ENCODE results near the gene ARSA. TPM values are rescaled to one million over a fixed set of nuclear protein-coding genes. Genes with fewer than 3 reads are reported as not detected.

The ARSA gene
- polyA plus RNA-seq, 3 donors = 11.9 to 85.2 (median 12.1) TPM

- no peak overlapping the region for H3K27ac ChIP-seq (ENCODE audit: low read depth in 1 of 2, low read length in 2 of 2)
- H3K79me2 ChIP-seq (ENCODE audit: insufficient read depth, low read length) = peaks cover 10% of the 10 kb centered on the region
- H3K4me1 ChIP-seq (ENCODE audit: control insufficient read depth in 1 of 2, insufficient read depth in 2 of 2, low read length in 2 of 2) = peaks cover 37 to 44% of the 10 kb centered on the region in 2 donors
- H3K27me3 ChIP-seq (ENCODE audit: control insufficient read depth in 2 of 2, insufficient read depth in 2 of 2, low read length in 2 of 2) = no peaks in the 10 kb centered on the region
- peaks cover 9 to 14% of the 10 kb centered on the region in 2 donors for H3K36me3 ChIP-seq (replicated peaks in 1 of 2; ENCODE audit: control insufficient read depth in 1 of 2, insufficient read depth in 2 of 2, low read length in 2 of 2)
- Mint-ChIP-seq H3K4me1 (peaks cover 38% of the 10 kb centered on the region), H3K27me3 (ENCODE audit: low read depth in 3 of 3) (peaks cover 1 to 5% (median 3%) of the 10 kb centered on the region in 3 donors), H3K4me3 (no peak overlapping the region), H3K27ac (peak overlapping the region in 2 of 7 donors; percentile 46 to 74), H3K36me3 (peaks cover 14 to 25% of the 10 kb centered on the region in 2 donors), H3K9me3 (no peaks in the 10 kb centered on the region)
- no peaks in the 10 kb centered on the region for H3K9me3 ChIP-seq (replicated peaks in 1 of 2; ENCODE audit: control insufficient read depth in 1 of 2, insufficient read depth in 1 of 2, low read length in 2 of 2)
- no peak overlapping the region for H3K4me2 ChIP-seq (replicated peaks; ENCODE audit: extremely low read depth, low read length, poor library complexity, severe bottlenecking)
- intact Hi-C loops (cut with micrococcal nuclease) = loop anchor here (5.0 kb wide), 2 partner anchors 44 to 119 kb away; partner anchors contain the start of genes CHKB (in 1 of the 2), LMF2 (in 1 of the 2) and NCAPH2 (in 1 of the 2)
- no peak overlapping the region for H2AFZ ChIP-seq (ENCODE audit: insufficient read depth, low read depth, low read length, poor library complexity, severe bottlenecking)
- 92% methylated on average over 9 of the region's 12 CpGs for WGBS (ENCODE audit: insufficient coverage)
- H3K4me3 ChIP-seq (replicated peaks in 1 of 3; ENCODE audit: low read depth in 2 of 3, low read length in 3 of 3) = no peak overlapping the region
- peaks cover 12% of the 10 kb centered on the region for H4K20me1 ChIP-seq (ENCODE audit: insufficient read depth, low read length)
- H3K9ac ChIP-seq (ENCODE audit: insufficient read depth, low read length, poor library complexity, severe bottlenecking) = no peak overlapping the region
- no peak for TF ChIP-seq CTCF (IDR thresholded peaks at IDR 0.05)
- DNase-seq = no peak
Observed at GRCh38 chr22:50626314-50626849, 1.6 kb downstream of the ARSA start.

GRCh38 chr22:50625568-50626313 lies 2.2 kb downstream of the ARSA start:
- H3K79me2 ChIP-seq (ENCODE audit: insufficient read depth, low read length) = peaks cover 10% of the 10 kb centered on the region
- Mint-ChIP-seq H3K9me3 (no peaks in the 10 kb centered on the region), H3K27me3 (ENCODE audit: low read depth in 3 of 3) (peaks cover 1 to 8% (median 3%) of the 10 kb centered on the region in 3 donors), H3K4me1 (peaks cover 44% of the 10 kb centered on the region), H3K36me3 (peaks cover 14 to 25% of the 10 kb centered on the region in 2 donors), H3K27ac (no peak overlapping the region), H3K4me3 (no peak overlapping the region)
- peaks cover 44 to 50% of the 10 kb centered on the region in 2 donors for H3K4me1 ChIP-seq (ENCODE audit: control insufficient read depth in 1 of 2, insufficient read depth in 2 of 2, low read length in 2 of 2)
- no peaks in the 10 kb centered on the region for H3K27me3 ChIP-seq (ENCODE audit: control insufficient read depth in 2 of 2, insufficient read depth in 2 of 2, low read length in 2 of 2)
- 96% methylated on average over 27 of the region's 27 CpGs for WGBS (ENCODE audit: insufficient coverage)
- no peak overlapping the region for H3K27ac ChIP-seq (ENCODE audit: low read depth in 1 of 2, low read length in 2 of 2)
- H2AFZ ChIP-seq (ENCODE audit: insufficient read depth, low read depth, low read length, poor library complexity, severe bottlenecking) = no peak overlapping the region
- no peak overlapping the region for H3K9ac ChIP-seq (ENCODE audit: insufficient read depth, low read length, poor library complexity, severe bottlenecking)
- H3K36me3 ChIP-seq (replicated peaks in 1 of 2; ENCODE audit: control insufficient read depth in 1 of 2, insufficient read depth in 2 of 2, low read length in 2 of 2) = peaks cover 9 to 14% of the 10 kb centered on the region in 2 donors
- peaks cover 14% of the 10 kb centered on the region for H4K20me1 ChIP-seq (ENCODE audit: insufficient read depth, low read length)
- no peak overlapping the region for H3K4me2 ChIP-seq (replicated peaks; ENCODE audit: extremely low read depth, low read length, poor library complexity, severe bottlenecking)
- H3K9me3 ChIP-seq (replicated peaks in 1 of 2; ENCODE audit: control insufficient read depth in 1 of 2, insufficient read depth in 1 of 2, low read length in 2 of 2) = no peaks in the 10 kb centered on the region
- no peak for TF ChIP-seq CTCF (IDR thresholded peaks at IDR 0.05)
- no peak overlapping the region for H3K4me3 ChIP-seq (replicated peaks in 1 of 3; ENCODE audit: low read depth in 2 of 3, low read length in 3 of 3)
- intact Hi-C loops (cut with micrococcal nuclease) = loop anchor here (5.0 kb wide), 2 partner anchors 43 to 118 kb away; partner anchors contain the start of genes CHKB (in 1 of the 2), LMF2 (in 1 of the 2) and NCAPH2 (in 1 of the 2)
- DNase-seq = no peak

Data from CD14-positive monocyte (primary cell).